GM12878 (cell line): ENCODE measurements around the gene NAALADL1.
"Not testable (repeated sequence)": the region's sequence is repeated elsewhere in the genome, so short reads cannot be mapped to it uniquely, and the experiment has no call there.

Source experiments
- NFYB ChIP-seq: IDR thresholded peaks from 2 replicates; pipeline ENCODE4 v1.6.1; 2011; ENCODE audit warnings: low read depth, mild to moderate bottlenecking, low read length, improper control_type of control experiment, moderate library complexity; ENCODE audit not compliant: insufficient read depth
- POLR2A ChIP-seq: IDR thresholded peaks from 2 replicates; pipeline ENCODE4 v1.6.1; 2011; ENCODE audit warnings: low read depth, mild to moderate bottlenecking, low read length
- RAD21 ChIP-seq: IDR thresholded peaks from 2 replicates; pipeline ENCODE4 v1.6.1; 2011; ENCODE audit warnings: mild to moderate bottlenecking, low read depth, low read length, moderate library complexity; ENCODE audit not compliant: insufficient read depth
- SMAD5 ChIP-seq: IDR thresholded peaks from 2 replicates; pipeline ENCODE4 v1.6.1; 2016; ENCODE audit warnings: antibody characterized with exemption, low read depth
- TF ChIP-seq, protein P1 (sequence below), 3 experiments: IDR thresholded peaks in 2 of 3; conservative IDR thresholded peaks in 1 of 3; 2 replicates each; pipeline ENCODE4 v1.5.1; 2011; ENCODE audit warnings: low read depth in 3 of 3, low read length in 3 of 3, mild to moderate bottlenecking in 3 of 3, control low read depth in 2 of 3, moderate library complexity in 2 of 3, inconsistent platforms in 1 of 3, mixed read lengths in 1 of 3; ENCODE audit not compliant: control insufficient read depth in 2 of 3, insufficient read depth in 1 of 3; ENCODE audit errors: extremely low read depth in 1 of 3

DNA sequence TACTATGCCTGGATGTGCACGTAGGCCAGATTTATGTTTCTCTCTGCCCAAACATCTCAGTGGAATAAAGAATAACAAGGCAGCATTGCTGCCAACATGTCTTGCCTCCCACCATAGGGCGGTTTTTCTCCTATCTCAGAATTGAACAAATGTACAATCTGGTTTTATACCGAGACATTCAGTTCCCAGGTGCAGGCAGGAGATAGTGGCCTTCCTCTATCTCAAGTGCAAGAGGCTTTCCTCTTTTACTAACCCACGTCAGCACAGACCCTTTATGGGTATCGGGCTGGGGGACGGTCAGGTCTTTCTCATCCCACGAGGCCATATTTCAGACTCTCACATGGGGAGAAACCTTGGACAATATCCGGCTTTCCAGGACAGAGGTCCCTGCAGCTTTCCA, 34.9 kb downstream of the NAALADL1 start:
- not testable (repeated sequence) for TF ChIP-seq NFYB, SMAD5, POLR2A, RAD21
- TF ChIP-seq, protein P1, sequence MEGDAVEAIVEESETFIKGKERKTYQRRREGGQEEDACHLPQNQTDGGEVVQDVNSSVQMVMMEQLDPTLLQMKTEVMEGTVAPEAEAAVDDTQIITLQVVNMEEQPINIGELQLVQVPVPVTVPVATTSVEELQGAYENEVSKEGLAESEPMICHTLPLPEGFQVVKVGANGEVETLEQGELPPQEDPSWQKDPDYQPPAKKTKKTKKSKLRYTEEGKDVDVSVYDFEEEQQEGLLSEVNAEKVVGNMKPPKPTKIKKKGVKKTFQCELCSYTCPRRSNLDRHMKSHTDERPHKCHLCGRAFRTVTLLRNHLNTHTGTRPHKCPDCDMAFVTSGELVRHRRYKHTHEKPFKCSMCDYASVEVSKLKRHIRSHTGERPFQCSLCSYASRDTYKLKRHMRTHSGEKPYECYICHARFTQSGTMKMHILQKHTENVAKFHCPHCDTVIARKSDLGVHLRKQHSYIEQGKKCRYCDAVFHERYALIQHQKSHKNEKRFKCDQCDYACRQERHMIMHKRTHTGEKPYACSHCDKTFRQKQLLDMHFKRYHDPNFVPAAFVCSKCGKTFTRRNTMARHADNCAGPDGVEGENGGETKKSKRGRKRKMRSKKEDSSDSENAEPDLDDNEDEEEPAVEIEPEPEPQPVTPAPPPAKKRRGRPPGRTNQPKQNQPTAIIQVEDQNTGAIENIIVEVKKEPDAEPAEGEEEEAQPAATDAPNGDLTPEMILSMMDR (IDR thresholded peaks at IDR 0.05 in 2 of 3, conservative IDR thresholded peaks at IDR 0.05 in 1 of 3; ENCODE audit: control insufficient read depth in 2 of 3, extremely low read depth in 1 of 3, insufficient read depth in 1 of 3, low read depth in 3 of 3, low read length in 3 of 3): not testable (repeated sequence)
